Measurements from ENCODE around the gene CSTA.

Gene CSTA

DNA sequence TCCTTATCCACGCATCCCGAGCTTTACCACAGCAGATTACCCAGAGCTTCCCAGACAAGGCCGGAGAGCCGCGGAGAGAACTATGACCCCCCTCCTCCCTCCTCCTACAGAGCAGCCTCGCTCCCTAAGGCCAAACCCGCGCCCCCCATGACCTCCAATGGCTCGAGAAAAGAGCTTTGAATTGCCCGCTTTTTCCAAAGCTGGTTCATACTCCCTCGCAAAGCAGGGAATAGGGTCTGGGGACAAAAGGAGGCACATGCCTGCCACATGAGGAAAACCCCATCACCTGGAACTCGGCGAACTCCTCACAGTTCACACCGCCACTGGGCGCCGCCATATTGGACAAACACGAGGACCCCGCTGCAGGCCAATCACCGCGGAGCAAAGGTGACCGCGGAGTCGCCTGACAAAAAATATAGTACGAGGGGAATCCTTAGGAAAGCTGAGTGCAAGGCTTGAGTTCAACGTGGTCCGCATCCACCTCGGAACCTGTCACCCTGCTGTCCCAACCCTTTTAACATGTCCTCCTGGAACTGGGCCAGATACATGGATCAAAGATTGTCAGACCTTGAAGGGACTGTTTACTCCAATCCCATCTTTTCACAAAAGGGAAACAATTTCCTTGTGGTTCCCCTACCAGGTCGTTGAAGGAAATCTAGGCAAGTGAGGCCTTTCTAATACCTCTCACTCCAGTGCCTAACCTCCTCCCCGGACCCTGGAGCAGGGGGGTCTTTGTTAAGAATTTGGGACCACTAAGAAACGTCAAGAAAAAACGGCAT is 58.0 kb downstream of the CSTA start, which contains the start of gene MIX23:
Gene MIX23 (minus strand): TSS at position 344 of the 779 bp plus-strand sequence. CDS start 7 bp downstream, at position 337.
- DNase-seq, result peak; percentile 90

DNA sequence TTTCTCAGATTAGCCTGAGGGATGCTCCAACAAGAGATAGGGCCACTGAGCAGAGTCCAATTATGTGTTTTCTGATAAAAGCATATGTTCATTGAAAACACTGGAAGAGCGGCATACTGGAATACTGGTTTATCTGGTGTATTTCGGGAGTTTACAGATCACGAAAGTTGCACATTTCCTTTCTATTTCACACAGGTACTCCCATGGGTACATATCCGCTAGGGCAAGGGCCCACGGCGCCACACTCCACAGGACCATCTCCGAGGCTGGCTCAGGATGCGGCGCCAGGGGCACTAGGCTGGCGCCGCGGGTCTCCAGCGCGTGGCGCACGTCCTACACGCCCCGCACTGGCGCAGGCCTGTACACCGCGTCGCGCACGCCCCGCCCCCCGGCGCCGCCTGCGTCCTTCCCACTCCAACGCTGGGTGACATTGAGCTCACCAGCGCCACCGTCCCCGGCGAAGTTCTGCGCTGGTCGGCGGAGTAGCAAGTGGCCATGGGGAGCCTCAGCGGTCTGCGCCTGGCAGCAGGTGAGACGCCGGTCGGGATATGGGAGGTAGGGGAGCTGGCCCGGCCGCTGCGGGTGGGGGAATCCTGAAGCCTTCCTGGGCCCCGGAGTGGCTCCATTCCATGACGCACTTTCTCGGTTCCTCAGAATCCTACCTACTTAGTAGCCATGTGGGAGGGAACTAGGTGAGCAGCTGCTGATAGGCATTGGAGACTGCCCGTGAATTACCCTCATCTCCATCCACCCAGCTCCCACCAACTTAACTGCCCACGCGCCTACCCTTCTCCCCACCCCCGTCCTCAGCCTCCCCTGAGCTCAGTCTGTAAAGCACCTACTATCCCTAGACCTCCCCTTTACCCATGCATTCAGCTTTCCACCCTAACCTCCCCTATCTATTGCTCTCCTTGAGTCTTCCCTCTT is 59.0 kb downstream of the CSTA start, which contains the start of gene FAM162A:
Gene FAM162A (plus strand): TSS at position 412 of the 927 bp plus-strand sequence. CDS start 84 bp downstream, at position 496.
- peak; percentile 93 for DNase-seq

DNA sequence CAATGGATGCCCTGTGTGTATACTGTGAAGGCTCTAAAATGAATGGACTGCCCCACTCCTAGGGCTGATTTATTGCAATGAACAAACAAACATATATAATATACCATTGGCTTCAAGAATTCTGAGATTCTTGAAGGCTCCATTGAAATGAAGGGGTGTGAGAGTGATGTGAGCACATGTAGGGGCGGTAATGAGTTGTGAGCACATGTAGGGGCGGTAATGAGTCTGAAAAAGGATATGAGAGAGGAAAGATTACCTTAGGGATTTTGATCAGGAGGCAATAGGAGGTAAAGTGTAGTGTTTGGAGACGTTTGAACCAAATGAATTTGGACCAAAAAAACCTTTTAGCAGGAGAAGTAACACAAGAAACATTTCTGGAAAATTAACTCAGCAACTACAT is 62.7 kb downstream of the CSTA start:
- DNase-seq, result no peak

DNA sequence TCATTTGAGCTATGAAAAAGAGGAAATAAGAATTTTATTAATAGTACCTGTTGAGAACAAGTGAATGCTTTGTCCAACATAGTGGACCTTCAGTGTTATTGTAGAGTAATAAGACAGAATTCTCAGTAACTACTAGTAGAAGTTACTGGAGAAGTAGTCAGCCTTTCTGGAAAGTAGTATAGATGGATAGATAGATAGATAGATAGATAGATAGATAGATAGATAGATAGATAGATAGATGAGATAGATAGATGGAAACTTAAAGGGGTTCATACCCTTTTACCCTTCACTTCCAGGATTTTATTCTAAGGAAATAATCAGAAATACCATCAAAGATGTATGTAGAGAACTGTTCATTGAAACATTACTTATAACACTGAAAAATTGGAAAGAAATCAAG is 64.1 kb downstream of the CSTA start:
- no peak for DNase-seq

DNA sequence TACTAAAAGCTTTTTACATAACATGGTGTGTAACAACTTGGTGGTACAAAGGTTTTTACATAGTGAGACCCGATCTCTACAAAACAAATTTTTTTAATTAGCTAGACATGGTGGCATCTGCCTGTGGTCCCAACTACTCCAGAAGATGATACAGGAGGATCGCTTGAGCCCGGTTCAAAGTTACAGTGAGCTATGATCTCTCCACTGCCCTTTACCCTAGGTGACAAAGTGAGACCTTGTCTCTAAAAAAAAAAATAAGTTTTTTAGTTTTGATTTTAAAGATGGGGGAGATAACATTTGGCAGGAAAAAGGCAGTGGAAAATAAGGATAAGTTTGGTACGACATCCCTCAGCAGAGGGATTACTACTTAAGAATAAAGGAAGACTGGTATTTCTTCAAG is 64.8 kb downstream of the CSTA start:
- no peak for DNase-seq

DNA sequence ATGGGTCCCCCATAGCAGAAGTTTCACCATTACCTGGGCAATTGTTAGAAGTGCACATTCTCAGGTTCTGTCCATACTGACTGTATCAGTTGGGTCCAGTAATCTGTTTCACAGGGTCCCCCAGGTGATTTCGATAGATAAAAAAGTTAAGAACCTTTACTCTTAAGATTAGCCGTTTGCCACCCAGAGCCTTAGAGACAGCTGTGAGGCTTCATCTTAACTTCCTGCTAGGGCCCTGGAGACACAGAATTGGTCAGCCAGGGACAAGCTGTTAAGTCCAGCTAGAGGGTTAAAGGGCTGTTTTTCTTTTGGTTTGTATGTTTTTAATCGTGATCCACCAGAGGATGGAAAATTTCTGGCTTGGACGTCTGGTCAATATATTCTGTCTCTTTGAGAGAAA is 65.6 kb downstream of the CSTA start:
- no peak for DNase-seq

All from stimulated activated CD4-positive, alpha-beta T cell treated with anti-CD3 and anti-CD28 coated beads, Interleukin-4, amount 100 ng/mL, for 24 hours (primary cell).